DOHH2 (cell line): ENCODE data around the gene KCNK7.

Experiments used
- EZH2phosphoT487 ChIP-seq: fragments of 200-600 bp; sonication (generic); IDR thresholded peaks from 2 replicates; pipeline ENCODE4 v1.6.1; 2017; ENCODE audit warnings: borderline replicate concordance, mild to moderate bottlenecking, antibody characterized with exemption, low read length, moderate library complexity, mixed read lengths
- TF ChIP-seq, protein P1 (sequence below): fragments of 200-600 bp; sonication (generic); IDR thresholded peaks from one replicate; pipeline ENCODE4 v1.5.1; 2014; ENCODE audit warnings: antibody characterized with exemption, mild to moderate bottlenecking, low read depth, low read length; ENCODE audit not compliant: poor library complexity, severe bottlenecking

DNA sequence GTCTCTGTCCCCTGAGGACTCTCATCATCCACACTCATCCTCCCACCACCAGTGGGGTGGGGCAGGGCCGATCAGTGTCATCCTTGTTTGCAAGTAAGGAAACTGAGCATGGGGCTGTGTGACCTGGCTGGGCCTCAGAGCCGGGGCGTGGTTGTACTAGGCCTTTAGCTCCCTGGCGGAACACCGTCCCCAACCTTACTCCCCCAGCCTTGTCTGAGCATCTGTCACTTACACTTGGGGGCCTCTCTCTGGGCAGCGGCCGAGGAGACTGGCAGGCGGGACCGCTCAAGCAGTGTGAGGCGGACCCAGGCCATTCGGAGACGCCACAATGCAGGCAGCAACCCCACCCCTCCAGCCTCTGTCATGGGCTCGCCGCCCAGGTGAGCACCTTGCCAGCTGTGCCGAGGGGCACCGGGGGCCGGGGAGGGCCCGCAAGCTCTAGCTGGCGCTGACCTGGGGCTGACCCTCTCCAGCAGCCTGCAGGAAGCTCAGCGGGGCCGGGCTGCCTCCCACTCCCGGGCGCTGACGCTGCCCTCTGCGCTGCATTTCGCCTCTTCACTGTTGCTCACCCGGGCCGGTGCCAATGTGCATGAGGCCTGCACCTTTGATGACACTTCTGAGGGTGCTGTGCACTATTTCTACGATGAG, 23.8 kb upstream of the KCNK7 start:
- TF ChIP-seq, protein P1, sequence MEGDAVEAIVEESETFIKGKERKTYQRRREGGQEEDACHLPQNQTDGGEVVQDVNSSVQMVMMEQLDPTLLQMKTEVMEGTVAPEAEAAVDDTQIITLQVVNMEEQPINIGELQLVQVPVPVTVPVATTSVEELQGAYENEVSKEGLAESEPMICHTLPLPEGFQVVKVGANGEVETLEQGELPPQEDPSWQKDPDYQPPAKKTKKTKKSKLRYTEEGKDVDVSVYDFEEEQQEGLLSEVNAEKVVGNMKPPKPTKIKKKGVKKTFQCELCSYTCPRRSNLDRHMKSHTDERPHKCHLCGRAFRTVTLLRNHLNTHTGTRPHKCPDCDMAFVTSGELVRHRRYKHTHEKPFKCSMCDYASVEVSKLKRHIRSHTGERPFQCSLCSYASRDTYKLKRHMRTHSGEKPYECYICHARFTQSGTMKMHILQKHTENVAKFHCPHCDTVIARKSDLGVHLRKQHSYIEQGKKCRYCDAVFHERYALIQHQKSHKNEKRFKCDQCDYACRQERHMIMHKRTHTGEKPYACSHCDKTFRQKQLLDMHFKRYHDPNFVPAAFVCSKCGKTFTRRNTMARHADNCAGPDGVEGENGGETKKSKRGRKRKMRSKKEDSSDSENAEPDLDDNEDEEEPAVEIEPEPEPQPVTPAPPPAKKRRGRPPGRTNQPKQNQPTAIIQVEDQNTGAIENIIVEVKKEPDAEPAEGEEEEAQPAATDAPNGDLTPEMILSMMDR = no peak
- TF ChIP-seq EZH2phosphoT487 = no peak
